GM19328 (cell line): ENCODE measurements around the gene PTPN13.
"Not testable (repeated sequence)": the region's sequence is repeated elsewhere in the genome, so short reads cannot be mapped to it uniquely, and the experiment has no call there.

ENCODE experiments used
- ATAC-seq: cut with Tn5 transposase; IDR thresholded peaks from one replicate; pipeline ENCODE4 v1.9.1; 2021; ENCODE audit warnings: mild to moderate bottlenecking, moderate library complexity; ENCODE audit not compliant: unreplicated experiment

The PTPN13 gene

DNA sequence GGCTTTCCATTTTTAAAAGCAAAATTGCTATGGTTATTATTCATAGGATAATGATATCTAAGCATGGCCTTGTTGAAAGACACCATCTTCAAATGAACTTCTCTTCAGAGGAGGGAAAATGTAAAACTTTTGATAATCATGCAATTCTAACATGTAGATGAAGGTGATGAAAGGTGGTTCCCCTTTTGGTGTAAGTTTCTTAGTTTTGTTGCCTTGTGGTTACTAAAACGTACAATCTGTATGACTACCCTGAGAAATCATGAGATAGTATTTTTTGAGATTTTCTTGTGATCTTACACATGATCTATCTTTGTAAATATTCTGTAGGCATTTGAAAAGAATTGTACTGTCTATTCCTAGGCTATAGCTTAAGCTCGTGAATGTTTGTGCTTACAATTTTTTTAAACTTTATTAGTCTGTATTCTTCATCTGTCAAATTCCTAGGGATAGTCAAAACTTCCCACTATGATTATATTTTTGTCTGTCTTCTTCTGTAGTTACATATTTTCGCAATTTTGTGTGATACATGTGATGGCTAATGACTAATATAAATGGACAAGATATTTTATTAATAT is 47.5 kb downstream of the PTPN13 start:
- no peak for ATAC-seq

DNA sequence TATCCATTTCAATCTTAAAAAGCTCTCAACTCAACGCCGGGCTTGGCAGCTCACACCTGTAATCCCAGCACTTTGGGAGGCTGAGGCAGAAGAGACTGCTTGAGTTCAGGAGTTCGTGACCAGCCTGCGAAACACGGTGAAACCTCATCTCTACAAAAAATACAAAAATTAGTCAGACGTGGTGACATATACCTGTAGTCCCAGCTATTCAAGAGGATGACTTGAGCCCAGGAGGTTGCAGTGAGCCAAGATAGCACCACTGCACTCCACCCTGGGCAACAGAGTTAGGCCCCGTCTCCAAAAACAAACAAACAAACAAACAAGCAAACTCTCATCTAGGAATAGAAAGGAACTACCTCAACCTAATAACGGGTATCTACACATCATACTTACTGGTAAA is 50.8 kb downstream of the PTPN13 start:
- ATAC-seq = no peak

DNA sequence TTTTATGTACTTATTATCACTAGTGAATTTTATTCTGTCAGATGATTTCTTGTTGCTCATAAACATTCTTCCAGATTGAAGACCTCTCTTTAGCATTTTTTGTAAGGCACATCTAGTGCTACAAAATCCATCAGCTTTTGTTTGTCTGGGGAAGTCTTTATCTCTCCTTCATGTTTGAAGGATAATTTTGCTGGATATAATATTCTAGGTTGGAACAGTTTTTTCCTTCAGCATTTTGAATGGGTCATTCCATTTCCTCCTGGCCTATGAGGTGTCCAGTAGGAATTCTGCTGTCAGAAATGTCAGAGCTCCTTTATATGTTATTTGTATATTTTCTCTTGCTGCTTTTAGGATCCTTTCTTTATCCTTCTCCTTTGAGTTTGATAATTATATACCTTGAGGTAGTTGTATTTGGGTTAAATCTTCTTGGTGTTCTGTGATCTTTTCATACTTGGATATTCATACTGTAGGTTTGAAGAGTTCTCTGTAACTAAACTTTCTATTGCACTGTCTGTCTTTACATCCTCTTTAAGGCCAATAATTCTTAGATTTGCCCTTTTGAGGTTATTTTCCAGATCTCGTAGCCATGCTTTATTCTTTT is 58.3 kb downstream of the PTPN13 start:
- no peak for ATAC-seq

DNA sequence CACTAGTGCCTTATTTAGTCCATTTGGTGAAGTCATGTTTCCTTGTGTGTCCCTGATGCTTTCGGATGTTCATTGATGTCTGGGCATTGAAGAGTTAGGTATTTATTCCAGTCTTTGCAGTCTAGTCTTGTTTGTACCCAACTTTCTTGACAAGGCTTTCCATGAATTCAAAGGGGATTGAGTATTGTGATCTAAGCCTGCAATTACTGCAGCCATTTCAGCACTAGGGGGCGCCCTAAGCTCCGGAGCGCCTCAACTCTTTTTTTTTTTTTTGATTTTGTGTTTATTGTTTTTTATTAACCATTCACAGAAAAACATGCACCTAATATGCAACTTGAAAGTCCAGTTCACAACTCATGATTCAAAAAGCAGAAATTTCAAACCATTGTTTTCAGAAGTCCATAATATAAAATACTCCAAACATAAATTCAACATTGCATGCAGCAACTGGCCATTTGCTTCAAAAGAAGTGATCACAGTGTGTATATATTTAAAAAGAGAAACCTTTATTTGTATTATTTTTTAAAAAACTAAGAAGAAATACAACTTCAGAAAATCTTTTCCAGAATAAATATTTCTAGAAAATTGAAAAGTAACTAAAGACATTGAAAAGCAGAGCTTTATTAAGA is 59.2 kb downstream of the PTPN13 start:
- ATAC-seq = no peak

DNA sequence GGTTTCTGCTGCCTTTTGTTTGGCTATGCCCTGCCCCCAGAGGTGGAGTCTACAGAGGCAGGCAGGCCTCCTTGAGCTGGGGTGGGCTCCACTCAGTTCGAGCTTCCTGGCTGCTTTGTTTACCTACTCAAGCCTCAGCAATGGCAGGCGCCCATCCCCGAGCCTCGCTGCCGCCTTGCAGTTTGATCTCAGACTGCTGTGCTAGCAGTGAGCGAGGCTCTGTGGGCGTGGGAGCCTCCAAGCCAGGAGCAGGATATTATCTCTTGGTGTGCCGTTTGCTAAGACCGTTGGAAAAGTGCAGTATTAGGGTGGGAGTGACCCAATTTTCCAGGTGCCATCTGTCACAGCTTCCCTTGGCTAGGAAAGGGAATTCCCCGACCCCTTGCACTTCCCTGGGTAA is 62.7 kb downstream of the PTPN13 start:
- not testable (repeated sequence) for ATAC-seq

DNA sequence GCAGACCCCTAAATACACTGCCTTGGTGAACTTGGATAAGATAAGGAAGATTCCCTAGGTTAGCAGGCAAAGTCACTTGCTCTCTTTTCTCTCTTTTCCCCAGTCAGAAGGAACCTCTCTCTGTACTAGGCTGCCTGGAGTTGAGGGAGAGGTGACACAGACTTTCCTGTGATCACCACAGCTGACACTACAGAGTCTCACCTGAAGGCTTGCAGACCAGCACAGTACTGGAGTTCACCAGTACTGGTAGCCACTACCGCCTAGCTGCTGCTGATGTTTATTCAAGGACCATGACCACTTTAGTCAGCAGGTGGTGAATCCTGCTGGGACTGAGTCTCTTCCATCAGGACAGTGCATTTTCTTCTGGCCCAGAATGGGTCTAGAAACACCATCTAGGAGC is 63.3 kb downstream of the PTPN13 start:
- ATAC-seq = no peak

DNA sequence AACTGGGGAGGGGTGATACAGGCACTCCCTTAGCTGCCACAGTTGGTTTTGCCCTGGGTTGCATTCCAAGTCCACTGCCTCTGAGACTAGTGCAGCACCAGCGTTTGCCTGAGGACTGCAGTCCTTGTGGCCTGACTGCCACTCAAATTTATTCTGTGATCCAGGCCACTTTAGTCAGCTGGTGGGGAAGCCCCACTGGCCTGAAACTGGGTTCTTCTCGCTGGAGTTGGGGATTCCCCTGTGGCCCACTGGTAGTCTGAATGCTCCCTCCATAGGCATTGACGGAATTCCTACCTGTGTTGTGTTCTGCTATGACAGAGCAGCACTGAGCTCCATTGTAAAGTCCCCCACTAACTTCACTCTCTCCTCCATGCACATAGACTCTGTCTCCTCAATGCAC is 63.8 kb downstream of the PTPN13 start:
- no peak for ATAC-seq

DNA sequence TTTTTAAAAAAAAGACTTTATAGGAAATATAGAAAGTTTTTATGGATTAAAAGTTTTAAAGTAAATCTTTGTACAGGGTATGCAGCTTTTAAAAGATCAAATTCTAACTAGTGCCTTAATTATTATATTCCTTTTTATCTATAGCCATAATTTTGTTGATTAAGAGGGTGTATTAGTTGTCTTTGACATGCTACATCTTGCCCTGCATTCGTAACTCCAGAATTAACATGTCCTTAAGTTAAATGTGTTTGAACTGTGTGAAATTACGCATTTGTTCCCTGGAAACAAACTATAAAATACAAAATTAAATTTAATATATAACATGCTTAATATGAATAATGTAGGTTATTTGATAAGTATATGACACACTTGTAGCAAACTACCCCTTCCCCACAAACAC is 66.3 kb downstream of the PTPN13 start:
- ATAC-seq = no peak

DNA sequence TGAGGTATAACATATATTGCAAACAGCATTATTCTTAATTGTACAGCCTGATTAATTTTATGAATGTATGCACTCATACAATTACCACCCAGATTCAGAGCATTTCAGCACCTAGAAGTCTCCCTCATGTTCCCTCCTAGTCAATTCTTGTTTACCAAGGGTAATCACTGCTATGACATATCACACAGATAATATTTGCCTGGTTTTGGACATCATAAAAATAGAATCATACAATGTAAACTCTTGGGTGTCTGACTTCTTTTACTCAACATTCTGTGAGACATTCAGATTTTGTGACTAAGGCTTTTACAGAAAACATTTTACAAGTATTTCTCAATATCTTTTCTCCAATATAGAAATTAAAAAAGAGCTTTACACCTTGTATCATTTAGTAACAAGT is 66.9 kb downstream of the PTPN13 start:
- ATAC-seq = no peak

DNA sequence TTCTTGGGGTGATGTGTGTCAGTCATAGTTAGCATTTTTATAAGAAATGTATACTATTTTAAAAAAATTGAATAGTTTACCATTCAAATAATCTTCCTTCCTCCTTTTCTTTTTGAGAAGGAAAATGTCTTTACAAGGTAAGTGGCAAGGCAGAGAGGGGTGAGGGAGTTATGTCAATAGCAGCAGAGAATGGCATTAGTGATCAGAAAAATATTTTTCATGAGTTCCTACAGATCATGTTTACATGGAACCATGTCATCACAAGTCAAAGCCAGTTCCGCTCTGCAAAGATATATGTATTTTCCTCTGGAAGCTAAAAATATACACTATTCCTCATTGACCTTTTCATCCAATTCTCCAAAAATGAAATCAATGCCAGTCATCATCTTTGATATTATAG is 67.3 kb downstream of the PTPN13 start:
- ATAC-seq = no peak

DNA sequence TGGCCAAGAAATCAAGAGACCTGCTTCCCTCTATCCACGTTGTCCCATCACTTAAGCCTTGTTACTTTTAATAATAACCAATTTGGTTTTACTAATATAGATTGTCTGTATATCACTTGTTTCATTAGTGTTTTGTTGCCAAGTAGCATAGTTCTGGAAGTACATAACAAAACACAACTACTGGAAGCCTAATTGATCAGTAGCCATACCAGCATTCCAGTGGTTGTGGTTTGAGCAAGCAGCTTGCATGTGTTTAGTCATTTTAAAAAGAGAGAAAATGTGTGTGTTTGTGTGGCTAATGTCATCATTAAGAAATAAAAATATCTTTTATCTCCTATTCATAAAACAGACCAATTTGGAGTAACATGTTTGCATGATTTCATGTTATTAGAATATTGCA is 70.8 kb downstream of the PTPN13 start:
- no peak for ATAC-seq

DNA sequence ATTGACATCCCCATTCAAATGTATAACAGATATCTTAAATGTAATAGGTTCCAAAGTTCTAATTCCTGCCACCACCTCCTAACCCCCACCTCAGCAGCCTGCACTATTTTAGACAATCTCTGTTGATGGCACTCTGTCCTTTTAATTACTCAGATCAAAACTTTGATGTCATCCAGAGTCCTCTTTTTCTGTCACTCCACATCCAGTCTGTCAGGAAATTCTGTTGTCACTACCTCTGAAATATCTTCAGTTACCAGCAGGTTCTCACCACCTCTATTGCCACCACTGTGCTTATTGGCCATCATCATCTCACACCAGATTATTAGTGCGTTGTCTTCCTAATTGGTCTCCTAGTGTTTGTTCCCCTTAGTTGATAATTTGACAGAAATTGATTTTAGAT is 76.2 kb downstream of the PTPN13 start:
- no peak for ATAC-seq

DNA sequence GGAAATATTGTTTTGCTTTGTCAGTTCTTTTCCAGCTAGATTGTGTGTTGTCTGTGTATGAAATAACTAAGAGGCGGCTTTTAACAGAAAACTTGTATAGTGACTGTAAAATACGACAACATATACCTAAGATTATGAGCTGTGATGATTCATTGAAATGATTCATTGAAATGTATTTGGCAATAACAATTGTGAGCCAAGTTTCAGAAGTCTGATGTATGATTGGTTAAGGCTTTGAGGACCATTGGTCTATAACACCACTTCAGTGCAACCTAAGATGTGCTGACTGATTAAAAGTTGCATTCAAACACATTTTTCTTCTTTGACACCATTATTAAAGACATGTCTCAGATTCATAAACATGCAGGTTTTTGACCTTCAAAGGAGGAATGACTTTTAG is 76.6 kb downstream of the PTPN13 start:
- no peak for ATAC-seq

DNA sequence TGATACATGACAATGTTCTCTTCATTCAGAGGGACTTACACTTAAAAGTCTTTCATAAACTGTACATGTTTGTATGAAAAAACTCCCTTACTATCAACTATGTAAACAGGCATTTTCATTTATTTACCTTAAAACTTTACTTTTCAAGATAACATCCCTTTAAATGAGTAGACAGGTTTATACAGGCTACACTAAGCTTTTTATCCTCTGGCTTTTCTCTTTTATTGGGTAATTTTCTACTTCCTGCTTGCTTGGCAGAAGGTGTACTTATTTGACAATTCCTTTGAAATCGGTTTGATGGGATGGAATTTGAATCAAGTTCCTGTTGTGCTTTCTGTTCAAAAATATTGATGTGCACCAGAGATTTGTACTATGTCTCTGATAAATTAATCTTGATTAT is 81.4 kb downstream of the PTPN13 start:
- ATAC-seq = no peak

DNA sequence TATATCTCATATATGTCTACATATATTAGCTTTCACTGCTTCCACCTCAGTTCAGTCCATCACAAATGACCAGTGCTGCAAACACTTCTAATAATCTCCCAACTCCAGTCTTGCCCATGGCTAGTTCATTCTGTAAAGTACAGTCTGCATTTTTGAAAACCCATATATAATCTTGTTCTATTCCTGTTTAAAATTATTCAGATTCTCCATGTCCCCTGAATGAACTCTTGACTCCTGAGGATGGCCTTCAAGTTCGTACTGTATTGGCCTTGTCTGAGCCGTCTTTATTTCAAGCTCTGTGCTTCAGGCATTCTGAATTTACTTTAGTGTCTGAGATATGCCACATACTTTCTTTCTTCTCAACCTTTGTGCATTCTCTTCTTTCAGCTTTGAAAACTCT is 84.7 kb downstream of the PTPN13 start:
- no peak for ATAC-seq

DNA sequence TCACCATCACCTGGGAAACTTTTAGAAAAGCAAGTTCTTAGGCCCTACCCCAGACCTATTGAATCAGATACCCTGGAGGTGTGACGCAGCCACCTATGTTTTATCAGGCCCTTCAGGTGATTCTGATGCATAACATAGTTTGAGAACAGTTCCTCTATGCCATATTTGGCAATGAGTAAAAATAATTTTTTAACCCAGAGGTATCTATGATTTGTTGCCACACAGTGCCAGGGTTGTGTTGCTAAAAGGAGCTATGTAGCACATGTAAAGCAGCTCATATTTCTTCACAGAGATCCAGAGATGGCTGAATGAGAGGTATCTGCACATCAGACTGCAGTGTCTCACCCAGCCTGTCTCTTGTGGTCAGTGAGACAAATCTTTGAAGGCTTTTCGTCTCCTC is 85.3 kb downstream of the PTPN13 start:
- no peak for ATAC-seq

DNA sequence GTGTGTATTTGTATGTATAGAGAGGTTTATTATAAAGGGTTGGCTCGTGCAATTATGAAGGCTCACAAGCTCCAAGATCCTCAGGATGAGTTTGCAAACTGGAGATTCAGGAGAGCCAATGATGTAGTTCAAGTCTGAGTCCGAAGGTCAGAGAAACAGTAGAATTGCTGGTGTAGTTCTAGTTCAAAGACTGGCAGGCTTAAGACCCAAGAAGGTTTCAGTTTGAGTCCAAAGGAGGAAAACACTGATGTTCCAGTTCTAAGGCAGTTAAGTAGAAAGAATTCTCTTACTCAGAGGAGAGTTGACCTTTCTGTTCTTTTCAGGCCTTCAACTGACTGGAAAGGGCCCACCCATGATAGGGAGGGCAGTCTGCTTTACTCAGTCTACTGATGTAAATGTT is 89.1 kb downstream of the PTPN13 start:
- no peak for ATAC-seq

DNA sequence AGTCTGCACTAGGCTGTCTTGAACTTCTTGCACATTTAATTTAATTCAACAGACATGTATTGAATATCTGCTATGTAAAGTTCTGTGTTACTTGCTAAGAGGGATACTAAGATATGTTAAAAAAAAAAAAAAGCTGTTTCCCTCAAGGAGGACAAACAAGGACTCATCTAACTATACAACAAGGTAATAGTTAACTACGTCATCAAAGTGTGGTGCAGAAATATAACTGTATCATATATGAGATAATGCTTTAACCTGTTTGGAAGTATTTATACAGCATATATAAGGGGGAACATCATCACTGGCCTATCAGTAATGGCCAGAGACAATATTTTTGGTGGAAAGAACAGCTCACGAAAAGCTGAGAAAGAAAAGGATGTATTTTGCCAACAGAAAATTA is 89.9 kb downstream of the PTPN13 start:
- ATAC-seq = no peak

DNA sequence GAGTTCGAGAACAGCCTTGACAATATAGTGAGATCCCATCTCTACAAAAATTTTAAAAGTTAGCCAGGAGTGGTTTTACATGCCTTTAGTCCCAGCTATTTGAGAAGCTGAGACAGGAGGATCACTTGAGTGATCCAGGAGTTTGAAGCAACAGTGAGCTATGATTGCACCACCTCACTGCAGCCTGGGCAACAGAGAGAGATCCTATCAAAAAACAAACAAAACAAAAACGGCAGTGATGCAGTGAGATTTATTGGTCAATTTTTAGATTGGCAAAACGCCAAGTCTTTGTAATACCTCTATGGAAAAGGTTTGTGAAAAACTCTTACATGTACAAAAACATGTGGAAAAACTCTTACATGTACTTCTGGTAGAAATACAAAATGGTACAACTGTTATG is 91.3 kb downstream of the PTPN13 start:
- no peak for ATAC-seq

DNA sequence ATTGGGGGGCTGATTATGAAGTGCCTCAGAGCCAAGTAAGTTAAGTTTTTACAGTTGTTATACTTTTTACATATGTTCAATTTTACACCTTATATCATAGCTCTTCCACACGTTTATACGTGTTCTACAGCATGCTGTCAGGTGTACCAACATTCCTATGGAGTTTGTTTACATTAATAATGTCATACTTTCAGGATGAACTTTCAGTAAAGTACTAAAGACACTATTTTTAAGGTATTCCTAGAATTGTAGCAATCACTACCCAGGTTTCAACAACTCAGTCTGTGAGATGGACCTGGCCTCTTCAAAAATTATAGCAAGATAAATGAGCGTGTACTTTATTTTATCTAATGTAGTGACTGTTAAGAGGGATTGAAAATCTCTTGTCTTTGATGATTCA is 92.6 kb downstream of the PTPN13 start:
- no peak for ATAC-seq

DNA sequence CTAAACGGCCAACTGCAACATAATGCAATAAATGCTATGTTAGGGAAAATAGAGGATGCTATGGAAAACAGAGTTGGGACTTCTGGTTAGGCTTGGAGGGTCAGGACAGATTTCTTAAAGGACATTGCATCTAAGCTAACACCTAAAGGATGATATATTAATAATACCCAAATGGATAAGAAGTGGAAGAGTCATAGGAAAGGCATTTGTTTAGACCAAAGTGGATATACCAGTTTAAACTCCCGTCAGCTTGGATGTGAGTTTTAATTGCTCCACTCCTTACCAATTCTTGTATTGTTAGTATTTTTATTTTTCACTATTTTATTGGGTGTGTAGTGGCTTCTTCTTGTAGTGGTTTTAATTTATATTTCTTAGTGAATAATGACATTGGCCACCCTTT is 93.9 kb downstream of the PTPN13 start:
- ATAC-seq = no peak

DNA sequence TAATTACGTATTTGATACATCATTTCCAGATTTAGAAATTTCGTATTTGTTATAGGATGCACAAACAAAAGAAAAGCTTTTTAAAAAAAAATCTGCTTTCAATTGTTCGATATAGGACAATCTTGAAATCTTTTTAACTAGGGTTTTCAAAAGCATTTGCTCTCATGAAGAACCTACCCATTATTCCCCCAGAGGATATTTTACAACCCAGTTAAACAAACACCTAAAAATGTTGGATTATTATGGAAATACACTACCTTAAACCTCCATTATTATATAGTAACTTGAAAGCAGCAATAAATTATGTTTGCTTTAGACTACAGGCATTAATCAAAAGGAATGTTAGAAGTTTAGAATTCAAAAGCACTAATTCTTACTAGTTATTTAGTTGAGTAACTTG is 110.5 kb downstream of the PTPN13 start:
- ATAC-seq = no peak
